Measurements from ENCODE around the gene ZNF207. TPM values are rescaled to one million over a fixed set of nuclear protein-coding genes. Genes with fewer than 3 reads are reported as not detected.

ZNF207 gene
- total and polyA plus RNA-seq, 2 experiments from 2014 or later, result 171 to 240 TPM

GRCh38 chr17:32341857-32342602 is 7.9 kb upstream of the ZNF207 start, which contains the start of gene C17orf75:
Gene C17orf75, minus strand, starts transcription at chr17:32342173. Its CDS starts 34 bp downstream, at chr17:32342139.
- peak within 1 kb of the TSS; percentile 86 for H3K4me2 ChIP-seq
- no peaks in the 10 kb centered on the region for H3K27me3 ChIP-seq (ENCODE audit: insufficient read depth)
- peaks cover 20% of the 10 kb centered on the region for H3F3A ChIP-seq (replicated peaks; ENCODE audit: low read depth)
- no peak for TF ChIP-seq CTCF (conservative IDR thresholded peaks at IDR 0.05; ENCODE audit: low read depth in 2 of 2)
- TF ChIP-seq EZH2 (IDR thresholded peaks at IDR 0.05; ENCODE audit: low read depth, unreplicated experiment), result no peak
- no peak for TF ChIP-seq ZNF331 (CRISPR knock-in tag; IDR thresholded peaks at IDR 0.05; ENCODE audit: low read depth)
- TF ChIP-seq POLR2AphosphoS5 (IDR thresholded peaks at IDR 0.05; ENCODE audit: low read depth), result peak; percentile 73
- TF ChIP-seq EZH2phosphoT487 (IDR thresholded peaks at IDR 0.05; ENCODE audit: unreplicated experiment), result no peak
- TF ChIP-seq, protein P1, sequence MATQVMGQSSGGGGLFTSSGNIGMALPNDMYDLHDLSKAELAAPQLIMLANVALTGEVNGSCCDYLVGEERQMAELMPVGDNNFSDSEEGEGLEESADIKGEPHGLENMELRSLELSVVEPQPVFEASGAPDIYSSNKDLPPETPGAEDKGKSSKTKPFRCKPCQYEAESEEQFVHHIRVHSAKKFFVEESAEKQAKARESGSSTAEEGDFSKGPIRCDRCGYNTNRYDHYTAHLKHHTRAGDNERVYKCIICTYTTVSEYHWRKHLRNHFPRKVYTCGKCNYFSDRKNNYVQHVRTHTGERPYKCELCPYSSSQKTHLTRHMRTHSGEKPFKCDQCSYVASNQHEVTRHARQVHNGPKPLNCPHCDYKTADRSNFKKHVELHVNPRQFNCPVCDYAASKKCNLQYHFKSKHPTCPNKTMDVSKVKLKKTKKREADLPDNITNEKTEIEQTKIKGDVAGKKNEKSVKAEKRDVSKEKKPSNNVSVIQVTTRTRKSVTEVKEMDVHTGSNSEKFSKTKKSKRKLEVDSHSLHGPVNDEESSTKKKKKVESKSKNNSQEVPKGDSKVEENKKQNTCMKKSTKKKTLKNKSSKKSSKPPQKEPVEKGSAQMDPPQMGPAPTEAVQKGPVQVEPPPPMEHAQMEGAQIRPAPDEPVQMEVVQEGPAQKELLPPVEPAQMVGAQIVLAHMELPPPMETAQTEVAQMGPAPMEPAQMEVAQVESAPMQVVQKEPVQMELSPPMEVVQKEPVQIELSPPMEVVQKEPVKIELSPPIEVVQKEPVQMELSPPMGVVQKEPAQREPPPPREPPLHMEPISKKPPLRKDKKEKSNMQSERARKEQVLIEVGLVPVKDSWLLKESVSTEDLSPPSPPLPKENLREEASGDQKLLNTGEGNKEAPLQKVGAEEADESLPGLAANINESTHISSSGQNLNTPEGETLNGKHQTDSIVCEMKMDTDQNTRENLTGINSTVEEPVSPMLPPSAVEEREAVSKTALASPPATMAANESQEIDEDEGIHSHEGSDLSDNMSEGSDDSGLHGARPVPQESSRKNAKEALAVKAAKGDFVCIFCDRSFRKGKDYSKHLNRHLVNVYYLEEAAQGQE (IDR thresholded peaks at IDR 0.05; ENCODE audit: unreplicated experiment), result peak; percentile 28
- TF ChIP-seq ZNF462 (CRISPR knock-in tag; IDR thresholded peaks at IDR 0.05), result peak; percentile 30; the same call in 1 of the 2 replicates
- peak; percentile 69; the same call in 1 of the 2 replicates for TF ChIP-seq ETS1 (IDR thresholded peaks at IDR 0.05)
- TF ChIP-seq JUNB (IDR thresholded peaks at IDR 0.05; ENCODE audit: unreplicated experiment), result no peak
- TF ChIP-seq NANOG (IDR thresholded peaks at IDR 0.05; ENCODE audit: borderline replicate concordance), result no peak
- no peak for TF ChIP-seq ZNF114 (CRISPR knock-in tag; IDR thresholded peaks at IDR 0.05)
- no peak for TF ChIP-seq STAT1 (IDR thresholded peaks at IDR 0.05; ENCODE audit: unreplicated experiment)
- peak; percentile 72 for TF ChIP-seq CREB1 (CRISPR knock-in tag; IDR thresholded peaks at IDR 0.05; ENCODE audit: low read depth)
- peaks cover 10% of the 10 kb centered on the region; the same call in 1 of the 2 replicates for H3K79me2 ChIP-seq (replicated peaks; ENCODE audit: insufficient read depth)
- peak within 1 kb of the TSS; percentile 91 for H3K4me3 ChIP-seq
- H3K36me3 Mint-ChIP-seq (ENCODE audit: low read depth), result peaks cover 22% of the 10 kb centered on the region
- peak within 1 kb of the TSS; percentile 95 for H3K4me3 Mint-ChIP-seq
- H3K27me3 Mint-ChIP-seq (ENCODE audit: insufficient read depth, low read depth, poor library complexity), result peaks cover 7% of the 10 kb centered on the region
- DNase-seq (ENCODE audit: low spot score) (peak; percentile 87), ATAC-seq (peak; percentile 97)
- H3K27ac Mint-ChIP-seq, result peak within 1 kb of the TSS; percentile 84
- H3K4me1 Mint-ChIP-seq, result peaks cover 8% of the 10 kb centered on the region
- no peaks in the 10 kb centered on the region for H3K9me2 ChIP-seq (ENCODE audit: insufficient read depth)
- H3K36me3 ChIP-seq (ENCODE audit: insufficient read depth), result peaks cover 3% of the 10 kb centered on the region
- H3K9me3 Mint-ChIP-seq, result no peaks in the 10 kb centered on the region
- peaks cover 6% of the 10 kb centered on the region for H3K4me1 ChIP-seq (ENCODE audit: insufficient read depth)
- H4K20me1 ChIP-seq (replicated peaks; ENCODE audit: insufficient read depth), result no peaks in the 10 kb centered on the region; the same call in 1 of the 2 replicates
- H3K27ac ChIP-seq (ENCODE audit: low read depth), result peak within 1 kb of the TSS; percentile 86; the same call in 1 of the 2 replicates
- peak within 1 kb of the TSS; percentile 94 for H2AFZ ChIP-seq

All from GM23338 (cell line).